GM19395 (cell line): ENCODE results near the gene ACP6.
A peak's percentile ranks its signal among the peaks of the same experiment; 100 is the strongest.
"Not testable (repeated sequence)": the region's sequence is repeated elsewhere in the genome, so short reads cannot be mapped to it uniquely, and the experiment has no call there.

Source experiments
- ATAC-seq: cut with Tn5 transposase; IDR thresholded peaks from one replicate; pipeline ENCODE4 v1.9.1; 2021; ENCODE audit warnings: mild to moderate bottlenecking, moderate library complexity; ENCODE audit not compliant: unreplicated experiment

Gene ACP6

GRCh38 chr1:147624011-147624410 is 46.3 kb downstream of the ACP6 start:
- no peak for ATAC-seq

- ATAC-seq: no peak
Measured at GRCh38 chr1:147622731-147623130, 47.6 kb downstream of the ACP6 start.

- ATAC-seq: no peak
Measured at GRCh38 chr1:147620543-147620942, 49.8 kb downstream of the ACP6 start.

GRCh38 chr1:147619741-147620140 is 50.6 kb downstream of the ACP6 start:
- ATAC-seq: no peak

- ATAC-seq: no peak
Measured at GRCh38 chr1:147618771-147619170, 51.6 kb downstream of the ACP6 start.

GRCh38 chr1:147618077-147618569 is 52.2 kb downstream of the ACP6 start:
- no peak for ATAC-seq

DNA sequence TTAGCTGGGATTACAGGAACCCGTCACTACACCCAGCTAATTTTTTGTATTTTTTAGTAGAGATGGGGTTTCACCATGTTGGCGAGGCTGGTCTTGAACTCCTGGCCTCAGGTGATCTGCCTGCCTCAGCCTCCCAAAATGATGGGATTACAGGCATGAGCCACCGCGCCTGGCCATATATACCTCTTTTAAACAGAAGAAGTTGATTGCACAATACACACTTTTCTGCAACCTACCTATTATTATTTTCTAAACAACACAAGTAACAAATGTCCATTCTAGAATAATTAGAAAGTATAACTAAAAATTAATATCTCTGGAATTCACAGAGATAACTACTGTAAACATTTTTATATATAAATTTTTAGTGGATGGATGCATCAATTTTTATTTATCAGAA is 55.4 kb downstream of the ACP6 start:
- not testable (repeated sequence) for ATAC-seq

- ATAC-seq: no peak
Measured at GRCh38 chr1:147613506-147613905, 56.8 kb downstream of the ACP6 start.

DNA sequence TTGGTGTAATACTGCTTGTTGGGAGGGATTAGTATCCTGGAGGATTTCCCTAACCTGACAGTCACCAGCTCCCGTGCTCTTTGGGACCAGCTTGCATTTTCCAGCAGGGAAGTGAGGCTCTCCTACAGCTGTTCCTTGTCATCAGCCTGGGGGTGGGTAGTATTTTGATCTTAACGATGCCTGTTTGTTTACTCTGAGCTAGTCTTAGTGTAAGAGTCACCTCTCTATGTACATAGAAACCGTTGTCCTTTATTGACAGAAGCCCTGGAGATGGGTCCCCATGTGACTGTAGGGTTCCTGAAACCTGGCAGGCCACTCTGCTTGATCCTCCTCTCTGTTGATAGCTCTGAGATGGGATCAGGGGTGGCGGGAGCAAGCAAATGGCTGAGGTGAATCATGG is 58.0 kb downstream of the ACP6 start:
- no peak for ATAC-seq

GRCh38 chr1:147611586-147611985 is 58.7 kb downstream of the ACP6 start:
- no peak for ATAC-seq

GRCh38 chr1:147611021-147611426 is 59.3 kb downstream of the ACP6 start:
- ATAC-seq: peak; percentile 92

DNA sequence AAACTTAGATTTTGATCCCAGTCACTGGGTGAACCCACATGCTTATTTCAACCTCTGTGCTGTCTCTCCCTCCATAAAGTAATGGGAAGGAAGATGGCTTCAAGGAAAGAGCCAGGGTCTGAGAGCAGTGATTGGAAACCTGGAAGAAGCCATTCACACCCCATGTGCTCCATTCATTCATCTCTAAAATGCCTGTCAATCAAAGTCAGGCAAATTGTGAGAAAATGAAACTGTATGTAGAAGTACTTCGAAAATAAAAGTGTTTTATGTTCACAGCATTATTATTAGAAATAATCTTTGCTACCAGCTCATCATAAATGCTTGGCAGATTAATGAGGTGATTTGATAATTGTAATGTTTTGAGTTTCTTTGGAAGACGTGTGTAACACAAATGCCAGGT is 61.0 kb downstream of the ACP6 start:
- ATAC-seq: no peak

DNA sequence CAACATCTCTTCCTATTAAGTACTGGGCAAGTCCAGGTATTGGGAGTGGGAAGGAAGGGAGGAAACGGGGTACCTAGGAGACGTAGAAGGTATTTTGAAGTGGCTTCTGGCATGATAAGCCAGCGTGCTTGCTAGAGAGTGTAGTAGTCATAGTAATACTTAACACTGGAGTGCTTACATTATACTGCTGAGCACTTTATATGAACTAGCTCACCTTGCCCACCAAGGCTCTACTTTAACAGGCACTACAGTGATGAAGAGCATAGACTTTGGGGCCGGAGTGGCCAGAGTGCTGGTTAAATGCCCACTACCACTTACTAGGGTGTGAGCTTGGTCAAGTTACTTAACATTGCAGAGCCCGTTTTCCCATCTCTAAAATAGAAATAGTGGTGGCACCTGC is 61.7 kb downstream of the ACP6 start:
- no peak for ATAC-seq

- no peak for ATAC-seq
Measured at GRCh38 chr1:147605591-147605990, 64.7 kb downstream of the ACP6 start.

DNA sequence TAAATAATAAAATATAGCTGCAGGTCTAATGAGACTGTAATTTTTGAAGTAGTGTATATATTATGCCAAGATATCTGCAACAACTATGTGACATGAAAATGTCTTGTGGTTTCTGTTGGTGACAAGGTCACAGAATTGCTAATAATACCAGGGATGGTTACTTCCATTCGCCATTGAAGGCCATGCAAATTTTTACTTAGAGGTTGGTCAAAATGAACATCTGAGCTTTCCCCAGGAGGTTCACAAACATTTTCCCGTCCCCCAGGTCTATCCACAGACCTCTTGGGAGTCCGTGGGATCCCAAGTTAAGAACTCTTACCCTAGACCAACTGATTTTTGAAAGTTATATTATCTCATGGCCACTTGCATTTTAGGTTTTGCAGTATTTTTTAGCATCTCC is 66.3 kb downstream of the ACP6 start:
- no peak for ATAC-seq

GRCh38 chr1:147600119-147601111 is 69.9 kb downstream of the ACP6 start:
- no peak for ATAC-seq

DNA sequence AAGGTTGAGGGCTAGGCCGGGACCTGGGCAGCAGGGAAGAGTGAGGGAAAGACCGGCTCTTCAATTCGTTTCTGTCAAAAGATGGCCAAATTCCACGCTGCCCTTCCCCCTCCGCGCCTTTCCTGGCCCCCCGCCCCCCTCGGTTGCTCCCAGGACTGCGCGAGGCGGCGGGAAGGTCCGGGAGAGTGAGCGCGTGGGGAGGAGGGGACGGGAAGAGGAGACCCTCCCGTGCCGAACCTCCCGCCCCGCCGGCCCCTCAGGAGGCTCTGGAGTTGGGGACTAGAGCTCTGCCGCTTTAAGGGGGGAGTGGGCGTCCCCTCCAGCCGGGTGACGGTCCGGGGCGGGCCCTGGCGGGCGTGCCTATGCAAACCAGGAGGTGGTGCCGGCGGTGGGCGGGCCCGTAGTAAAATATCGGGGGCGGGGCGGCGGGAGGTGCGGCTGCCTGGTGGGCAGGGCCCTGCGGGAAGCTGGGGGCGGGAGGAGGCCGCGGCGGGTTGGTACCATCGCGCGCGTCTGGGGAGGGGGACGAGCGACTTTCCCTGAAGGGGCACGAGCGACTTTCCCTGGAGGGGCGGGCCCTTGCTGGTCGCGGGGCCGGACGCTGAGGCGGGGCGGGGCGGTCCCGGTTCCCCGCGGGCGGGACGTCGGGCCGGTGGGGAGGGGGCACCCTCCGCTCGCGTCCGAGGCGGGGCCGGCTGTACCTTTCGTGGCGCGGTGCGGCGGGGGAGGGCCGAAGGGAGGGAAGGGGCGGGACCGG is 70.8 kb downstream of the ACP6 start:
- peak; percentile 75 for ATAC-seq

DNA sequence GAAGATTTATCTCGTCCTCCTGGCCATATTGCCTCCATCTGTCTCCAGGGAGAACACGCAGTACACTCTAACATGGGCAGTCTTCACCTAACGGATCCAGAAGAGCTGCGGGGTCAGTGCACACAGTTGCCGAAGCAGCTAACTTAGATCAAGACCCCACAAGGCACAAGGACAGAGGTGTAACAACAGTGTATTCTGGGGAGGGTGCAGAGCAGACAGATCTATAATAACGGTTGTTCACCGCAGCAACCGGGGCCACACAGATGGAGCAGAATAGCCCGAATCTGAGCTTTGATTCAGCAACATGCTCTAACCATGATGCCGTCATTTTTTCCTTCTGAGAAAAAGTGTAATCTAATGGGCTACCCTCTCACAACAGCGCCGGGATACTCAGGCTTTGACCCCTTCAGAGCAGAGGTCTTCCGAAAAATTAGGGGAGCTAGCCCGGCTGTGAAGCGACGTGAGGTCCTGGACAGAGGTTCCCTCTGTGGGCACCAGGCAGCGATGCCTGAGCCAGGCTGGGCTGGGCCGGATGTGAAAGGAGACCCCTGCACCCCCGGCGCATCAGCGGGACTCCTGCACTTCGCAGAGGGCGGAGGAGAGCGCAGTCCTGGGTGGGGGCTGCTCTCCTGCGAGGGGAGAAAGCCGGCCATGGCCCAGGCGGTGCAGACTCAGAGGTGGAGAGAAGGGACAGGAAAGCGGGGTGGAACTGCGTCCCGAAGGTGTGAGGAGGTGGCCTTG is 71.5 kb downstream of the ACP6 start:
- peak; percentile 22 for ATAC-seq

GRCh38 chr1:147597010-147597409 is 73.3 kb downstream of the ACP6 start:
- no peak for ATAC-seq
